OCI-M2 (cell line): ENCODE measurements around the gene ALKBH6.
"Not testable (repeated sequence)": the region's sequence is repeated elsewhere in the genome, so short reads cannot be mapped to it uniquely, and the experiment has no call there.

ENCODE experiments used
- DNase-seq: peaks from one replicate; lab custom pipeline; 2025; ENCODE audit not compliant: unreplicated experiment; lab: John Stamatoyannopoulos, UW

ALKBH6 gene

DNA sequence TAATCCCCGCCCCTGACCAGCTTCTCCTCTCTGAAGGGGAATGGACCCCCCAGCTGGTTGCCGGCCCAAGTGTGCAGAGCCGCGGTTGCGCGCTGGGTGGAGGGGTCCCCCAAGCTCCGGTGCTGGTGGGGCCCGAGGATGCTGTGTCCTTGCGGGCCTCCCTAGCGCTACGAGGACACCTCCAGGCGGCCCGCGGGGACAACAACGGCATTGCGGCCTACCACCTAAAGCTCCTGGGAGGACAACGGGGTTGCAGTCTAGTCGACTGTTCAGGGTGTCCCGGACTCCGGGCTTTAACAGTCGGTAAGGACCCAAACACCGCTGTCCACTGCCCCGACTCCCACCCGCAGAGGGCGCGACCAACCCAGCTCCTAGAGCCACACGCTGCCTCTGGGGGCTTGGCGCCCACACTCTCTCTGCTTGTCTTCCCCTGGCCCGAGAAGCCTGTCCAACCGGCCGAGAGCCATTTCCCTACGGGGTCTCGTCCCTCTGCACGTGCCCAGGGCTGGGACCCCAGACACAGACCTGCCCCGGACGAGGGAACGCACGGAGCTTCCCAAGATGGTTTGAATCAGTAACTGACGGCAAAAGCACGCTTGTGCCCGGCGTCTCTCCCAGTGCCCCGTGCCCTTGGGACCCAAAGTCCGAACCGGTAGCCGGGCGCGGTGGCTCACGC is 20.0 kb downstream of the ALKBH6 start:
- DNase-seq, result no peak

DNA sequence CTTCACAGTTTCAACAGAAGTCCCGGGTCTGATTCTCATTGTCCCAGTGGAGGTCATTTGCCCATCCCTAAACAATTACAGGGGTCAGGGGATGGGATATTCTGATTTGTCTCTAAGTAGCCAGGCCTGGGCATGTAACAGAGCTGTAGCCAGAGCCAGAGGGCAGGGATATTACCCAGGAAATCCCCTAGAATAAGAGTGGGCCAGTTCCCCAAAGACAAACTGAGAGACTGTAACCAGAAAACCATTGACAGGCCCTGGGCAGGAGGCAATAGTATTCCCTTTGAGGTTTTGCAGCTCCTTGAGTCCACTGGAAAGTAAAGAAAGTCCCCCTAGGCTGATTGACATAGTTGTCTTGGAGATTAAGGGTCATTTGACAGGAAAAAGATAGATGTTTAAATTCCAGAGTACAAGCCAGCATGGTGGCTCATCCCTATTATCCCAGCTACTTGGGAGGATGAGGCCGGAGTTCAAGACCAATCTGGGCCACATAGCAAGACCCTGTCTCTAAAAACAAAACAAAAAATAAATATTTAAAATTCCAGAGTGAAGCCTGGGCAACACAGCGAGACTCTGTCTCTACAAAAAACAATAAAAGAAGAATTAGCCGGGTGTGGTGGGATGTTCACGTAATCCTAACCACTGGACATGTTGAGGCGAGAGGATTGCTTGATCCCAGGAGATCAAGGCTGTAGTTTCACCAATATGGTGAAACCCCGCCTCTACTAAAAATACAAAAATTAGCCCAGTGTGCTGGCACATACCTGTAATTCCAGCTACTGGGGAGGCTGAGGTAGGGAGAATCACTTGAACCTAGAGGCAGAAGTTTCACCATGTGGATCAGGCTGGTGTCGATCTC is 20.9 kb downstream of the ALKBH6 start:
- no peak for DNase-seq

DNA sequence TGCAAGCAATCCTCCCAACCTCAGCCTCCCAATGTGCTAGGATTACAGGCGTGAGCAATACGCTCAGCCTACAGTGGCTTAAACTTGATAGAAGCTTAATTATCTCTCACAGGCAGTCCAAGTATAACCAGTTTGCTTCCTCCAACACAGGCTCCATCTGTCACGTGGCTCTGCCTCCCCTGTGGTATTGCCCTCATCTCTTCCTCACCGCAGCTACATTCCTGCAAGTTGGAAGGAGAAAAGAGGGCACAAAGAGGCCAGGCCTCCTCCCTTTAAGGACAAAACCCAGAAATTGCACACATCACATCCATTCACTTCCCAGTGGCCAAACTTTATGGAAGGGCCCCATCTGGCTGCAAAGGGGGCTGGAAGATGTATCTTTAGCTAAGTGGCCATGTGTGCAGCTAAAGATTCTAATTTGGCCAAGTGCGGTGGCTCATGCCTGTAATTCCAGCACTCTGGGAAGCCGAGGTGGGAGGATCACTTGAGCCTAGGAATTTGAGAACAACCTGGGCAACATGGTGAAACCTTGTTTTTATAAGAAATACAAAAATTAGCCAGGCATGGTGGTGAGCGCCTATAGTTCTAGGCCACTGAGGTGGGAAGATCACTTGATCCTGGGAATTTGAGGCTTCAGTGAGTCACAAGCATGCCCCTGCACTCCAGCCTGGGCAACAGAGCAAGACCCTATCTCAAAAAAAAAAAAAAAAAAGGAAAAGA is 22.1 kb downstream of the ALKBH6 start:
- no peak for DNase-seq

DNA sequence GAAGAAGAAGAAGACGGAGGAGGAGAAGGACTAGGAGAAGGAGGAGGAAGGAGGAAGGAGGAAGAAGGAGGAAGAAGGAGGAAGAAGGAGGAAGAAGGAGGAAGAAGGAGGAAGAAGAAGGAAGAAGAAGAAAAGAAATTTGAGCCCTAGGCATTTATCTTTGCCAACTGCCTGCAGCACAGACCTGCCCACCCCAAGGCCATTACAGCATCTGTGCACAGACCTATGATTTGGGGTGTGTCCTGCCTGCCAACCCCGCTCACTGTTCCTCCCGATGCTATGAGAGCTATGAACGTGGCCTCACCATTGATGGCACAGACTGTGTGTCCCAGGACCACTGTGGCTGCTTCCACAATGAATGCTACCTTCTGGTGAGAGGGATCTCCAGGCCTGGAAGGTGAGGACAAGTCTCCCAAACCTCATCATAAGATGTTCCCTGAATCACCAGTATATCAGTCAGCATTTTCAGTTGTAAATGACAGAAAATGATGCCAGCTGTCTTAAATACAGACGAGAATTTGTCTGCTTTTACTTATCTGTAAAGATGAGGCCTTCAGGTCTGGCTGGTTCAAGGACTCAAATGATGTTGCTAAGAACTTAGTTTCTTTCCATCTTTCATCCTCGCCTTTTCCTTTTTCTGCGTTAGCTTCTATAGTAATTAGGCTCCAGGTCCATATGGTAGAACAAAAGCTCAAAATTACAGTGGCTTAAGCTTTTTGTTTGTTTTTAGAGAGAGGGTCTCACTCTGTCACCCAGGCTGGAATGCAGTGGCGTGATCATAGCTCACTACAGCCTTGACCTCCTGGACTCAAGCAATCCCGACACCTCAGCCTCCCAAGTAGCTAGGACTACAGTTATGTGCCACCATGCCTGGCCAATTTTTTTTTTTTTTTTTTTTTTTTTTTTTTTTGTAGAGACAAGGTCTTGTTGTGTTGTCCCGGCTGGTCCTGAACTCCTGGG is 23.0 kb downstream of the ALKBH6 start:
- no peak for DNase-seq

DNA sequence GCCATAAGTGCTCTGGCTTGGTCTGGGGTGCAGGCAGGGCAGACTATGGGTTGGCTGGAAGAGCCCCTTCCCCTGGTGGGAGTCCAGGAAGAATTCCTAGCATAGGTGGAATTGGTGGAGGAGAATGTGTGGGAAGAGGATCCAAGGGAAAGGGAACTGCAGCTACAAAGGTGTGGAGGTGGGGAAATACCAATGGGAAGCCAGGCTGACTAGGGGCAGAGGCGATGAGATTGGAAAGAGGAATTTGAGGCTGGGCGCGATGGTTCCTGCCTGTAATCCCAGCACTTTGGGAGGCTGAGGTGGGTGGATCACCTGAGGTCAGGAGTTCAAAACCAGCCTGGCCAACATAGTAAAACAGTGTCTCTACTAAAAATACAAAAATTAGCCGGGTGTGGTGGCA is 23.9 kb downstream of the ALKBH6 start:
- no peak for DNase-seq

DNA sequence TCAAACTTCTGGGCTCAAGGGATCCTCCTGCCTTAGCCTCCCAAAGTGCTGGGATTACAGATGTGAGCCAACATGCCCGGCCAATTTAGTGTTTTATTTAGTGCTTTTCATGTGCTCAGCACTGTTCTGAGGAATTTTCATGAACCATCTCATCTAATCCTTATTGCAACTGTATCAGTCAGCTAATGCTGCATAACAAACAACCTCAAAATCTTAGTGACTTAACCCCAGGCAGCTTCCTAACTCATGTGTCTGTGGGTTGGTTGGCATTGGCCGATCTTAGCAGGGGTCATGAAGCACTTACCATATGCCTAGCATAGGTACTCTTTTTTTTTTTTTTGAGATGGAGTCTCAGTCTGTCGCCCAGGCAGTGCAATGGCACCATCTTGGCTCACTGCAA is 25.2 kb downstream of the ALKBH6 start:
- DNase-seq, result no peak

DNA sequence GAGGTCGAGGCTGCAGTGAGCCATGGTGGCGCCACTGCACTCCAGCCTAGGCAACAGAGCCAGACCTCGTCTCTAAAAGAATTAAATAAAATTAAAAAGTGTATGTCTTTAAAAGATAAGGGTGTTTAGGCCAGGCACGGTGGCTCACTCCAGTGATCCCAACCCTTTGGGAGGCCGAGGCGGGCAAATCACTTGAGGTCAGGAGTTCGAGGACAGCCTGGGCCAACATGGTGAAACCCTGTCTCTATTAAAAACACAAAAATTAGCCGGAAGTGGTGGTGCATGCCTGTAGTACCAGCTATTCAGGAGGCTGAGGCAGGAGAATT is 26.5 kb downstream of the ALKBH6 start:
- DNase-seq, result no peak

DNA sequence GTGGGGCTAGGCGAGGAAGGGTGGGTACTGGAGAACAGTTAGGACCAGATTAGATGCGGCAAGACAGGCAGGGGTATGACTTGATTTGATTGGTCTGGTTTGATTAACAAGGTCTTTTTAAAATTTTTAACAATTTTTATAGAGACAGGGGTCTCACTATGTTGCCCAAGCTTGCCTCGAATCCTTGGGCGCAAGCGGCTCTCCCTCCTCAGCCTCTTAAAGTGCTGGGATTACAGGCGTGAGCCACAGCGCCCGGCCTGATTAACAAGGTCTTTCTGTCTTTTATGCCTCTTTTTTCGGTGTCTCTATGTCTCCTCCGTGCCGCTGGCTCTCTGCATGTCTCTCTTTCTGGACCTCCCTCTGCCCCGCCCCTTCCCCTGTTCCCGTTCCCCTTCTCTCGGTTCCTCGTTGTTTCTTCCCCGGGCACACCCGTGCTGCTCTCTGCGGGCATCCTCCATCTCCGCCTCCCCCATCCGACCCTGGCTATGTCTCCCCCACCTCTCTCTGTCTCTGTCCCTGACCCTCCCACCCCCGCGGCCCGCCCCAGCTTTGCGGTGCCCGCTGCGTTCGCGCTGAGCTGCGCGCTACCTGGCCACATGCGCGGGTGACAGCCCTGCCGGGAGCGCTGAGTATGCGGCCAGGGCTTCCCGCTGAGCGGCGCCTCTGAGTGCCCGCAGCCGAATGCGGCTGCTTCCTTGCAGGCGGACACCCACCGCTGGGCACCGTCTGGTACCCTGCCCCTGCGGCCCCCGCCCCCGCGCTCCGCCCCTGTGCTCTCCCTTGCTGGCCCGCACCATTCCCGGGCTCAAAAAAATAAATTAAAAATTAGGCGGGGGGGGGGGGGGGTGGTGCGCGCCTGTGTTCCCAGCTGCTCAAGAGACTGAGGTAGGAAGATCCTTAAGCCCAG is 27.1 kb downstream of the ALKBH6 start:
- DNase-seq, result peak; percentile 79

DNA sequence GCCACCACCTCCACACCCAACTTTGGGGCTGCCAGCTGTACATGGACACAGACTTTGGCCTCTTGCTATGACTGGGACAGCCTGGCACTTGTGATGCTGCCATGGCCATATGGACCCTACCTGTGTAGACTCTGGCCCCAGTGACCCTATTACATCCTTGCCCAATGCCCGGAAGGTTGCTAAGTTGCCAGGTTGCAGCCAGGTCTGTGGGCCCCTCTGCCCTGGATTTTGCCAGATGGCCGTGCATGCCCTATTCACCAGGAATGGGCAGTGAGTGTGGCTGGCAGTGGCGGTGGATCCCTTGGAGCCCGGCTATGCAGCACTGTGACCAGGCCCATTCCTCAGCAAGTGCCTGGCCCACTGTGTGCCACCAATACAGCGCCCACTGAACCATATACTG is 27.9 kb downstream of the ALKBH6 start:
- no peak for DNase-seq

DNA sequence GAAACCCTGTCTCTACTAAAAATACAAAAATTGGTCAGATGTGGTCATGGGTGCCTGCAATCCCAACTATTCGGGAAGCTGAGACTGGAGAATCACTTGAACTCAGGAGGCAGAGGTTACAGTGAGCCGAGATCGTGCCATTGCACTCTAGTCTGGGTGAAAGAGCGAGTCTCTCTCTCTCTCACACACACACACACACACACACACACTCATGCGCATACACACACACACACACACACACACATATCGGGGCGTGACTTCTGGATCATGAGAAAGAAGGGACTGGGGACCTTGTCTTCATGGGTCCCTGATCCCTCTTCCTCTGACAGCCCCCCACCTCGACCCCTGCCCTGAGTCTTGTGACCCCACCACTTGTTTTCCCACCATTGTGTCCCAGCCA is 30.8 kb downstream of the ALKBH6 start:
- no peak for DNase-seq

DNA sequence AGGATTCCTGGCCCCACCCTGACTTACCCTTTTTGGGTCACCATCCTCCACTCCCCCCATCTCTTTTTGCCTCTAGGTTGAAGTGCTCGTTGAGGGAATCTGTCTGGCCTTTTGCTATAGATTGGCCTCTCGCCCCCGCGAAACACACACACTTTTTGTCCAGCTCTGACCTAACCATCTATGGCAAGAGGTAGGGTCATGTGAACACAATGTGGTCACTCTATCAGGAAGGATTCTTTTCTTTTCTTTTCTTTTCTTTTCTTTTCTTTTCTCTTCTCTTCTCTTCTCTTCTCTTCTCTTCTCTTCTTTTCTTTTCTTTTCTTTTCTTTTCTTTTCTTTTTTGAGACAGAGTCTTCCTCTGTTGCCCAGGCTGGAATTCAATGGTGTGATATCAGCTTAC is 33.0 kb downstream of the ALKBH6 start:
- DNase-seq, result not testable (repeated sequence)

DNA sequence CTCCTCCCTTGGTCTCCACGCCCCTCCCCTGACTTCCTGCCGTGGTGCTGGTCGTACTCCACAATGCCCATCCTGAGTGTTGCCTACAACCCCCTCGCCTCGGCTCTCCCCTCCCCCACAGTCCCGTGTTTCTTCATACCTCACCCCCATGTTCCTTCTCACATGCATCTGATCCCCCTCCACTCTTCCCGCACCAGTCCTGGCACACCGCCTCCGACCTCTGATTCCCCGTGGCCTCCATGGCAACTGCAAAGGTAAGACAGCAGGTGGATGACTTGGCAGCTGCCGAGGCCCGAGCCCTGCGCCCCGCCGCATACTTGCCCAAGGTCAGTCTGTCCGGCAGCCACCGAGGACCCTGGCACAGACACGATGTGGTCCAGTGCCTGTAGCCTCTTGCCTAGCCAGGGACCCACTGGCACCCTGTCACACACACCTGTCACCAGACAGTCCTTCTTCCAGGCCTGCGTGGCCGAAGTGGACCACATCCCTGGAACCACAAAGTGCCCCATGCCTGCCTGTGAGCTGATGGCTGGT is 35.1 kb downstream of the ALKBH6 start:
- no peak for DNase-seq

DNA sequence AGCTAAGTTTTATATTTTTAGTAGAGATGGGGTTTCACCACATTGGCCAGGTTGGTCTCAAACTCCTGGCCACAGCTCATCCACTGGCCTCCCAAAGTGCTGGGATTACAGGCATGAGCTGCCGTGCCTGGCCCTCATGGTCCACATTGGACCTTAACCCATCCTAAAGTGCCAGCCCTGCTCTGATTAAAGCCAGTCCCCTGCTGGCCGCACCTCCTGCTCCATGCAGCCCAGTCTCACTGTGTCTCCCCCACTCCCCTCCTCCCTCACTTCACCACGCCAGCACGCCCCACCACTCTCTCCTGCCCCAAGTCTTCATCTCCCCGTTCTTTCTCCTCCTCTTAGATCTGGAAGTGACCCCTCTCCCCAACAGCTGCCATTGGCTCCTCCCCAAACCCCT is 35.7 kb downstream of the ALKBH6 start:
- DNase-seq, result no peak

DNA sequence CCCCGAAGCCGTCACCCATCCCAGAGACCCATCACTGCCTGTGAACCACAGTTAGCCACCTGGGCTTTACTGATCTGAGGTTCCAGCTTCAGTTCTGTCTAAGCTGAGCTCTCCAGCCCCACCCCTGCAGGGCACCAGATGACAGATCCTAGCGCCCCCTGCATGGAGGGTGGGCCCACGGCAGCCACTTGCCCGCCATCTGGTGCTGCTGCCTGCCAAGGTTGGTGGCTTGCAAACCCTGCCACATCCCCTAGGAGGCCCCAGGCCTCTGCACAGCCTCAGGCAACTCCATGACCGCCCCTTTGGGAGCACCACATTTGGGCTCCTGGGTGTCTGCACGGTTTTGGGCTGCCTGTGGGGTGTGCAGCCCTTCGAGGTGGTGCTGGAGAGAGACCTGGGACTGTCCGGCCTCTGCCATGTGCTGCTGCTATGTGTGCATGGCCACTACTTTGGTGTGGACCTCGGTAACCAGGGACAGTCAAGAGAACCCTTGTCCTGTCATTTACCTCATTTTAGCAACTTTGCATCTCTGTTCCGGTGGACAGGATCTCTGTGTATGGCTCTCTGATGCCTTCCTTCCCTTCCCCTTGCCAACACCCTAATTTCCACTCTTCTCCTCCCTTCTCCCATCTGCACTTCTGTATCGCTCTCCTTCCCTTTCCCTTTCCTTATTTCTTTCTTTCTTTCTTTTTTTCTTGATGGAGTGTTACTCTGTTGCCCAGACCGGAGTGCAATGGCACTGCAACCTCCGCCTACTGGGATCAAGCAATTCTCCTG is 36.4 kb downstream of the ALKBH6 start:
- no peak for DNase-seq

DNA sequence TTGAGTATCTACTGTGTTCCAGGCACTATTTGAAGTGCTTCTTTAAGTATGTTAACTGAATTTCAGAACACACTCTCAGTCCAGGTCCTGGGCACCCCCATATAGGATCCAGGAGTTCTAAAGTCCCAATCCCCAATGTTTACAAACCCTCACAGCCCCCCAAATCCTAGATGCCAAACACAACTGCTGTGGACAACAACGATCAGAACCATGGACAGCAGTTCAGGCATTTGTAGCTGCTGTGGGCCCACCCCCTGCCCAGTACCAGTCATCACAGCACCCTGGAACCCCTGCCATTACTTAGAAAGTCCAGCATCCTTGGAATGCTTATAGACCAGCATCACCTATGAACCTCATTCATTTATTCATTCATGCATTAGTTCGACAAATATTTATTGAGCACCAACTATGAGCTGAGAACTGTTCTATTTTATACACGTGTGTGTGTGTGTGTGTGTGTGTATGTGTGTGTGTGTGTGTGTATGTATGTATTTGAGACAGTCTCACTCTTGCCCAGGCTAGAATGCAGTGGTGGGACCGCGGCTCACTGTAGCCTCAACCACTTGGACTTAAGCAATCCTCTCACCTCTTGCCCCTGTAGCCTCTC is 38.3 kb downstream of the ALKBH6 start:
- DNase-seq, result peak; percentile 72

DNA sequence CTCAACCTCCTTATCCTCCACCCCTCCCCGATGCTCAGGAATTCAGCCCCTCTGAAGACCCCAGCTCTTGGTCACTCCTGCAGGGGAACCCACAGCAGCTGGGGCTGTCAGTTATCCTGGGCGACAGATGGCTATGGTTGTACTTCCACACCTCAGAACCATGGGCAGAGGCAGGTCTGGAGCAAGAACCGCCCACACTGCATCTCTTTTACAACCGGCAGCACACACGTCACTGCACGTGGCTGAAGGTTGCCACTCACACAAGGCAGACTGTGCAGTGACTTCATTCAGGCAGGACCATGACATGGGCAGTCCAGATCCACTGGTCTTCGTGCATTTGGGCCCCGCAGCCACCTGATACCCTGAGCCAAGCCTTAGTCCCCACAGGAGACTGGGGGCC is 40.5 kb downstream of the ALKBH6 start:
- no peak for DNase-seq

DNA sequence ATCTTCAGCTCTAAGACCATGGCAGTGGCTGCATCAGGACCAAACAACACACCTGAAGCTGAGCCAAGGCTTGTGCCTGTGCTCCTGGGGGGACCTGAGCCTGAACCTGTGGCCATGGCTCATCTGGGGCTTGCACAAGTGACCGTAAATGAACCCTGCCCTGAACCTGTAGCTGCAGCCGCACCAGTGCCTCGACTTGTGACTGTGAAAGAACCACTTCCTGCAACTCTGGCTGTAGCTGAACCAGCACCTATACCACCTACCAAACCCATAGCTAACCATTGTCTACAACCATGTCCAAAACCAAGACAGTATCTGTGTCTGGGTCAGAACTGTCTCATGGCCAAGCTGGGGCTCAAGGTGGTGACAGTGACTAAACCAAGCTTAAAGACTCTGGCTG is 47.2 kb downstream of the ALKBH6 start:
- no peak for DNase-seq

DNA sequence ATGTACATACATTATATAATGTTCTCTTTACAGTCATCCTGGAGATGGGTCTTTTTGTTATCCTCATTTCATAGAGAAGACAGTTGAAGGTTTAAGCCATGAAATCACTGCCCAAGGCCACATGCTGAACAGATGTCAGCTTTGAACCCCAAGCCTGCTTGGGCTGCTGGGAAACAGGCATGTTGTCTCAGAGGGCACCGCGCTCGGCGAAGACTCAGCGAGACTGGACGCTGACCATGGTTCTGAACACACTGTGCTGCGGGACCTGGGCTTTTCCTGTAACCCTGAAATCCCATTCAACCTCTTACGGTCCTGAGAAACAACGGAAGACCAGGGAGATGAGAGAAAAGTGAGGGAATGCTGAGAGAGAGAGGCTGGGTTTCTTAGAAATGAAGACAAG is 50.5 kb downstream of the ALKBH6 start:
- DNase-seq, result peak; percentile 91
